GM18517 (cell line): ENCODE data around the gene INTS7.

Source experiments
- ATAC-seq: cut with Tn5 transposase; IDR thresholded peaks from one replicate; pipeline ENCODE4 v1.9.1; 2021; ENCODE audit warnings: mild to moderate bottlenecking, moderate library complexity; ENCODE audit not compliant: unreplicated experiment

INTS7 gene

DNA sequence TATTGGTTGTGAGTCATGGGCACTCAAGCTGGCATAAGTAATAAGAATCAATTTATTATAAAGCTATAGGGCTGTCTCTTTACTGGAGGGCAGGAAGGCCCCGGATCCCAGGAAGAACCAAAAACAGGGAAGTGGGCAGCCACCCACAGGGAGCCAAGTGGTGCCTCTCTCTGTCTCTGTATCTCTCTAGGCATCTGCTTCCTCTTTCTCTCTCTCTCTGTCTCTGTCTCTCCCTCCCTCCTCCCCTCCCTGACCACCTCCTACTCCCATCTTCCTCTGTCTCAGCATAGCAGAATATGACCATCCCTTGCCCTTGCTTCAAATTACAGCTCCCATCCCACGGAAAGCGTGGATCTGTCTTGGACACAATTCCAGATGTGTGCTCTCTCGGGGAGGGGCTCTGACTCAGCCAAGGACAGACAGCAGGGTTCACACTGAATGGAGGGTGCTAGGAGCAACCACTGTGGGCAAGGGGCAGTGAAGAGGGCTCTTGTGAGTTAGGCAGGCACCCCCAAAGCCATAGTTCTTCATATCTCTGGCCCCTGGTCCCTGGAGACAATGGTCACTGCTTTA, 124.4 kb downstream of the INTS7 start:
- ATAC-seq: no peak

DNA sequence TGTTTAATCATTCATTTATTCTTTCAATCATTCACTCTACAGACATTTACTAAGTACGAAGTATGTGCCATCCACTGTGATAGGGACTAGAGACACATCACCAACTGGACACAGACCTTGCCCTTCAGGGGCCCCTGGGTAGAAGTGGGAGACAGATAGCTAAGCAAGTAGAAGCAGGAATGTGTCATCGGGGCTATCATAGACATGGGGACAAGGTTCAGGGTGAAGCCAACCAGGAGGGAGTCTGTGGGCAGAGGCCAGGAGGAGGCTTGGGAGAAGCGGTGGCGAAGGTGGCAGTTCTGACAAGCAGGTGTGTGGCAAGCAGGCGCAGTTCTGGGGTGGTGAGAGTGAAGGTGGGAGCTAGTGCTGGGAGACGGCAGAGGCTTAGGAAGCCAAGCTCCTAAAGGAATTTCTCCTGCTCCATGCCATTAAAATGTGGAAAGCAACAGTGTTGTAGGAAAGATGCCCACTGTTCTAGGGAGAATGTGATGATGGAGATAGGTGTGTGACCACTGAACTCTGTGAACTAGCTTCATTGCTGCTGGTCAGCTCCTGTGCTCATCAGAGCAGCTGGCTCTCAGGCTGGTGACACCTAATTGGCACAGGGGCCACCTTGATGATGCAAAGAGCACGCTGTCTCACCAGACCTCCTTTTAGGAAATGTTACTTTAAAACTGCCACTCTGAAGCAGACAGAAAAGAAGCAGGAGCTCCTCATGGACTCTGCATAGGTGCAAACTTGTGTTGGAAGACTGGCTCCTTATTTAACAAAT, 125.1 kb downstream of the INTS7 start:
- no peak for ATAC-seq

DNA sequence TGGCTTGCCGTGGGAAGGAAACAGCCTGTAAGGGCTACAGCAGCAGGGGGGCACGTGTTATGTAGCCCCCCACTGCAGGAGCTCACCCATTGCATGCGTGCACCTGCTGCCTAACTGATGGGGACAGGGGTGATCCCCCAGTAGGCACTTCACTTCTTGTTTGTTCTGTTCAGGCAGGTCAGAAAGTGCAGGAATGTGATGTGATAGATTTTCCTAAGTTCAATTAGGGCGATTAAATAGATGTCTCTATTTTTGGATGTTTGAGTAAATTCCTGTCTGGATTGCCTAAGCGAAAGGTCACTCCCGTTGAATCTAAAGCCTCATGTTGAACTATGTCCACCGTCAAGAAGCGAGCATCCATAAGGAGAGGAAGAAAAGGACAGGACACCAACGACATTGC, 126.0 kb downstream of the INTS7 start:
- ATAC-seq: no peak

DNA sequence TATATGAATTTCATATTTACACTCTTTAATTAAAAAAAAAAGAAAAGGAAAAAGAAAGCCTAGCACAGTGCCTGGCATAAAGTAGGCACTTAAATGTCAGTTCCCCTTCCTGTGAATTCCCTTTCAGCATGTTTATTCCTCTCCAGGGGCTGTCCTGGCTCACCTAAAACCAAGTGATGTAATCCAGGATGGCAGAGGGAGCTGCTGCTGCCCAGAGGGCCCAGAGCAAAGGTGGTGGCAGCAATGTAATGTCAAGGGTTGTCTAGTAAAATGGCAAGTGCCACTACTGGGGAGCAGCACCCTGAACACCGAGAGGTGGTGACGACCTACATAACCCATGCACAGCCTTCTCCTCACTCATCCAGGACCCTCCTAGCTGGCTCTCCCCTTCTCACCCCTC, 126.4 kb downstream of the INTS7 start:
- no peak for ATAC-seq

DNA sequence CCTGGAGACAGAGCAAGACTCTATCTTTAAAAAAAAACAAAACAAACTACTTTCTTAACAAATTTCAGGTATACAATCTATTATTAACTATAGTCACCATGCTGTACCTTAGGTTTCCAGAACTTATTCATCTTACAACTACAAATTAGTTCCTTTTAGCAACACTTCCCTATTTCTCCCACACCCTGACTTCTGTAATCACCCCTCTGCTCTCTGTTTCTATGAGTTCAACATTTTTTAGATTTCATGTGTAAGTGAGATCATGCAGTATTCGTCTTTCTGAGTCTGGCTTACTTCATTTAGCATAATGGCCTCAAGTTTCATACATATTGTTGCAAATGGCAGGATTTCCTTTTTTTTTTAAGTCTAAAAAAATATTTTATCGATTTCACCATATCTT, 126.9 kb downstream of the INTS7 start:
- ATAC-seq: no peak

DNA sequence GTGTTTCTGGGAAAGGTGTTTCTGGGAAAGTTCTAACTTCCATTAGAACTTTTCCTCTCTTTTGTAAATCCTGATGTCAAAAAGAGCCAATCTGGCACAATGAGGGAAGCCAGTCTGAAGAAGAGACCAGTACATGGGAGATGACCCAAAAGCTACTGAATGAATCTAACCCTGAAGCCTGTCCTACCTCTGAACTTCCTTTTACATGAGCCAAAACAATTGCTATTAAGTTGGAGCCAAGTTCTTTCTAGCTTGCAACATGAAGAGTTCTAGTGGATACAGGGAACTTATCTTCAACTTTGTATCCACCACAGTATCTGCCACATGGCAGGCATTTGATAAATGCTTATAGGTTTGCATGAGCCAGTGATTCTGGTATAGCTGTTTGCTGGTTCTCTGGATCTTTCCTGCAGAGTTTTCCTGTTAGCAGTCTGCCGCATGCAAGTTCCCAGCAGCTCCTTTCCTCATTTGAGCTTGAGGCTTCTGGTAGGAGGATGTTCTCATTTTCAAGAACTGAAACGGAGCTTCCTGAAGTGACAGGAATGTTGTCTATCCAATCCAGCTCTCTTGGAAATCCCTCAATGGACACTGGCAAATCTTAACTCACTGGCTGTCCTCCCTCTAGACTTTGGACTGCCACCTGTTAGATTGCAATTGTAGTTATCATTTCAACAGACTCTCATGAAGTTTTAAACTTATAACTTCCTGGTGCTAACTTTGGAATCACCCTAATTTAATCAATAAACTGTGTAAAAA, 131.7 kb downstream of the INTS7 start:
- no peak for ATAC-seq

DNA sequence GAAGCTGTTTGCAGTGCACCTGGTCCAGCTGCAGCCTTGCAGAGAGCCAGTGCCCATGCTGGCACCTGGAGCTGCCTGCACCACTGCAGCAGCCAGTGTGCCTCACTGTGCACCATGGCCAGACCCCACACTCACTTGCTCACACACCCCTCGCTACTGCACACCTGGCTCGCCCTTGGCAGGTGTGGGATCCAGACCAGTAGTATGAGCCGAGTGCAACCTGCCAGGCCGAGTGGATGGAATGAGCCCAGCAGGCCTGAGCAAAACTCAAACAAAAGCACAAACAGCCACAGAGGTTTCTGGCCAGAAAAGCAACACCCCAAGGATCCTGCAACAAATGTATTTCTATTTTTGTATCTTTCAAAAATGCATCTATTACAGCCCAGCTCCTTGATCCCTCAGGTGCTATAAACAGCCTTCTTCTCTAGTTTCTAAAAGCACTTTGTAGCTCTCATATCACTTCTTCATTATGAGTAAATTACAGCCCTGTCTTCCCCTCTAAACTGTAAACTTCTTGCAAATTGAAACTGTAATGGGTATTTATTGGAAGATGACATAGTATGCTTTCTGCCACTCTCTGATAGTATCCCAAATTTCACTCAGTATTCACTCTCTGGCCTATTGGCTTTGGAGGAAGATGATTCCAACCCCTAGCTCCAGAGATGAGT, 132.6 kb downstream of the INTS7 start:
- no peak for ATAC-seq

DNA sequence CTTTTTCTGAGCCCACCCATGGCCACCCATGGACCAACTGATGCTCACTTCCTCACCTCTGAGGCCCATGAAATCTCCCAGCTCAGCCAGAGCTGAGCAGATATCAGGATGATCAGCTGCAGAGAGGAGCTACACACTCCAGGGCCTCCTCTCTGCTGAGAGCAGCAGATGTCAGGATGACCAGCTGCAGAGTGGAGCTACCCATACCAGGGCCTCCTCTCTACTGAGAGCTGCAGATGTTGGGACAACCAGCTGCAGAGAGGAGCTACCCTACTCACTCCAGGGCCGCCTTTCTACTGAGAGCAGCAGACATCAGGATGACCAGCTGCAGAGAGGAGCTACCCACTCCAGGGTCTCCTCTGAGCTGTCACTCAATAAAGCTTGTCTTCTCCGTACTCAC, 133.4 kb downstream of the INTS7 start:
- no peak for ATAC-seq

DNA sequence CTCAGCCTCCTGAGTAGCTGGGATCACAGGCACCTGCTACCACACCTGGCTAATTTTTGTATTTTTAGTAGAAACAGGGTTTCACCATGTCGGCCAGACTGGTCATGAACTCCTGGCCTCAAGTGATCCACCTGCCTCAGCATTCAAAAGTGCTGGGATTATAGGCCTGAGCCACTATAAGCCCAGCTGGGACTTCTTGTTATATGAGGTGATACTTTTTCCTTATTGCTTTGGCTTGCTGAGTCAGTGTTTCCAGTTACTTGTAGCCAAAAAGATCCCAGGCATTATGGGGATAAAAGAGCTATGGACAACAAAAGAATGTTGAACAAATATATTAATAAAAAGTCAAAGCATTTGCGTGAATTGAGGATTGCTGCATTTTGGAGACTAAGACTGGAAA, 134.9 kb downstream of the INTS7 start:
- ATAC-seq: no peak

DNA sequence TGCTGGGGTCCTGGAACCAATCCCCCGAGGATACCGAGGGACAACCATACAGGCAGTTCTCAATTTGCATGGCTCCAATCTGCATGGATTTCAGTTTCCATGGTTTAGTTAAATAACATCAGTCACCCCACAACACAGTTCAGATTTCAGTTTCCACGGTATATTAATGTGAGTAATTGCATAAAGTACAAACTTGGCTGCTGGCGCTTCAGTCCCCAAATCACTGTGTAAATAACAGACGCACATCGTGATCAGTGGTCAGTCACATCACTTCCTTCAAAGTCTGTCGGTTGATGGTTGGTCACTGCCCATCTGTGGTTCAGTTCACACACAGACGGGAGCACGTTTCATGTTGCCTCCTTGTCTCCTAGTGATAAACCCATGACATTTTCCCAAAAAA, 138.4 kb downstream of the INTS7 start:
- no peak for ATAC-seq

DNA sequence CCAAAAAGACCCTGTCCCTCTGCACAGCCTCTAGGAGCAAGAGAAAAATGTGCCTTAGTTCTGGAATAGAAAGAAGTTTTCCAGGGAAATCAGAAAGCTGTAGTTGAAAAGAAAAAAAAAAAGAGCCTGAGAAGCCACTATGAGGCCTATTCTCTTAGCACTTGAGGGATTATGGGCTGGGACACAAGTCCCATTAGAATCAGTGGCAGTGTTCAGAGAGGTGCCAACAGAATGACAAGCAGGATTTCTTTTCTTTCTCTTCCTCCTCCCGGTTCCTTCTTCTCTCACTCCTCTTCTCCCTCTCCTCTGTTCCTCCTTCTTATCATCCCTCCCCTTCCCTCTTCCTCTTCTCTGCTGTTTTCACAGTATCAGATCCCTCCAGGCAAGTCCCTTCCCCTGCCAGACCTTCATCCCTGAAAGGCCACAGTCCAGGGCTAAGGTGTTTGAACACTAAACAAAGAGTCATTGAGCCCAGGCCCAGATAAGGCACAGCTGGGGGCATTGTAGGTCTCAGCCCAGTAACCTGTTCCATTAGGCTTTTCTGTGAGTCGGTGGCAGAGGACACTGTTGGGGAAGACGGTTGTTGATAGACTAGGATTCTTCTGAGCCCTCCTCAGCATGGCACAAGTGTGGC, 140.1 kb downstream of the INTS7 start:
- ATAC-seq: no peak

DNA sequence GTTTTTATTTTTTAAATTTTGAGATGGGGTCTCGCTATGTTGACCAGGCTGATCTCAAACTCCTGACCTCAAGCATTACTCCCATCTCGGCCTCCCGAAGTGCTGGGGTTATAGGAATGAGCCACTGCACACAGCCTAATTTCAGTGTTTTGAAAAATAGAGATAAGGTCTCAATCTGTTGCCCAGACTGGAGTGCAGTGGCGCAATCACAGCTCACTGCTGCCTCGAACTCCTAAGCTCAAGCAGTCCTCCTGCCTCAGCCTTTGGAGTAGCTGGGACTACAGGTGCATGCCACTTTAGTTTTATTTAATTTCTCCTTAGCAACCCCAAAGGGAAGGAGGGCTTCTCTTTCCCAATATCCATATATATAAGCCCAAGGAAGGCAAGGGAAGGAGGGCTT, 141.0 kb downstream of the INTS7 start:
- ATAC-seq: no peak

DNA sequence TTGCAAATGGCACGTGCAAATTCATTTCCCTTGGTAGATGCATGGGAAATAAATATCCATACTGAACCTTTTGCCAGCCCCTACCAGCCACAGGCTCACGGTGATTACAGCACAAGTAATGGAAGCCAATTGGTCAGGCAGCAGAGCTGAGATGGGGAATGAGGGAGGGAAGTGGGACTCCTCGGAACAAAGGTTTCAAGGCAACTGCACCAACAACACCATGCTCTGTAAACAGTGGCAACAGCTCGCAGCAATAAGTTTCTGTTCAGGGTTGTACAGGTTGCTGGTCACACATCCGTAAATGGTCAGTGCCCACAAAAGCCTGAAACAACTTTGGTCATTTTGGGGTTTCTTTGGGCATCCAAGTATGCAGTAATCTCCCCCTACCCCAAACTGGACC, 142.1 kb downstream of the INTS7 start:
- no peak for ATAC-seq

DNA sequence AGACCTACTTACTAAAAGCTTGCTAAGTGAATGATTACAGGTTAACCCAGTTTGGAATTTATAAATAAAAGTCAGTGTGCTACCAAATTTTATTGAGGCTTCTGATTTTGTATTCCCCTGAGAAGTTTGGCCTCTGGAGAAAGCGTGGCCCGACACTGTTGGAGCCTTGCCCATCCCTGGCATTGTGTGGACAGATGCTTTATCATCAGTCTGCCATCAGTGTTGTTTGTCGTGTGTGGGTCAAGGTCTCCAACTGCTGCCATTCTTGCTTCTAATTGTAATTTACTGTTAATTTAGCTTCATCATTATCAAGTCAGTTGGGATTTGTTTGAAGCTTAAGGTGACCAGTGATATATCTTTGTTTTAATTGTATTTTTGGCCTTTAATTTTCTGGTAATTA, 142.8 kb downstream of the INTS7 start:
- ATAC-seq: no peak

DNA sequence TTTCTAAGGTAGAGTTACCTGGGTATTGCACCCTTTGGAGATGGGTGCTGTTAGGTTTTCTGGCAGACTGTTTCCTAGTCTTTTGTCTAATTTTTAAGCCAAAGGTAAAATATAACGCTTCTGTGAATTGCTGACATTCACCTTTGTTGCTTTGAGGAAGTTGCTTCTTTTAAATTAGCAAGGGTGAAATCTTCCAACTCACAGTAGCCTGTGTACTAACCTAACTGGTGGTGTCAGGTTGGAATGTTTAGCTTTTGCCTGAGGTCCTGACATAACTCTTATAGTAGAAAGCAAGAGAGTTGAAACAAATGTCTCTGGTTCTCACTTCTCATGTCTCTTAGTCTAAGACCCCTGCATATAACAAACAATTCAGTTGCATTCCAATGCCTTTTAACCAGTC, 143.6 kb downstream of the INTS7 start:
- ATAC-seq: no peak
